Left ventricle myocardium inferior (tissue), 1 donor: ENCODE results near the gene BICDL1. TPM values are rescaled to one million over a fixed set of nuclear protein-coding genes. Genes with fewer than 3 reads are reported as not detected.

Source experiments
- DNase-seq: peaks from one replicate; pipeline ENCODE4 v3.0.0-alpha.2; 2020
- H3K27ac ChIP-seq: fragments of 200-600 bp; replicated peaks from 2 replicates; pipeline ENCODE4 v1.8.0; 2021
- H3K27me3 ChIP-seq: fragments of 200-600 bp; 2 replicates; pipeline ENCODE4 v1.8.0; 2021; ENCODE audit warnings: low read depth
- H3K36me3 ChIP-seq: fragments of 200-600 bp; 2 replicates; pipeline ENCODE4 v1.8.0; 2021
- H3K4me1 ChIP-seq: fragments of 200-600 bp; 2 replicates; pipeline ENCODE4 v1.8.0; 2021
- H3K4me3 ChIP-seq: fragments of 200-600 bp; 2 replicates; pipeline ENCODE4 v1.8.0; 2021; ENCODE audit warnings: mild to moderate bottlenecking, moderate library complexity
- H3K9me3 ChIP-seq: fragments of 200-600 bp; replicated peaks from 2 replicates; pipeline ENCODE4 v1.8.0; 2021
- CTCF ChIP-seq: fragments of 200-600 bp; IDR thresholded peaks from 2 replicates; pipeline ENCODE4 v1.8.0; 2021; ENCODE audit warnings: antibody characterized with exemption, mild to moderate bottlenecking, borderline replicate concordance
- intact Hi-C: fragments of 100-400 bp; cut with micrococcal nuclease; formaldehyde crosslinking; loops from one replicate; pipeline ENCODE4 v1.11.0; 2022
- total RNA-seq: library from RNA; stranded (reverse); fragmentation: NEBNext Ultra II Directional; extraction: Animal tissue kit (Norgen Biotek cat#: 25700); gene quantifications from one replicate; pipeline ENCODE4 v1.2.1, GENCODE V29; 2021
- donor health status: DM: no; HTN: yes; CAD: no; lungs with severe emphysema.

Gene BICDL1
- total RNA-seq, 1 donor from 2014 or later: 0.08 TPM

- peaks cover 98% of the 10 kb centered on the region for H3K27me3 ChIP-seq
- no peak overlapping the region for H3K27ac ChIP-seq
- no peak overlapping the region for H3K4me3 ChIP-seq
- intact Hi-C loops: no loop called here
- no peak for TF ChIP-seq CTCF
- H3K4me1 ChIP-seq: peaks cover 2% of the 10 kb centered on the region
- no peaks in the 10 kb centered on the region for H3K9me3 ChIP-seq
- no peak for DNase-seq
- no peaks in the 10 kb centered on the region for H3K36me3 ChIP-seq
Measured at GRCh38 chr12:119994892-119995658, 6.0 kb downstream of the BICDL1 start.

- intact Hi-C loops: no loop called here
- Histone ChIP-seq H3K36me3 (no peaks in the 10 kb centered on the region), H3K4me3 (no peak overlapping the region), H3K27ac (no peak overlapping the region), H3K27me3 (peaks cover 98% of the 10 kb centered on the region), H3K4me1 (no peaks in the 10 kb centered on the region), H3K9me3 (no peaks in the 10 kb centered on the region)
- DNase-seq: no peak
- TF ChIP-seq CTCF: no peak
Measured at GRCh38 chr12:119996417-119996816, 7.4 kb downstream of the BICDL1 start.

GRCh38 chr12:119998471-119999245 lies 9.6 kb downstream of the BICDL1 start:
- Histone ChIP-seq H3K27me3 (peaks cover 100% of the 10 kb centered on the region), H3K27ac (no peak overlapping the region), H3K36me3 (no peaks in the 10 kb centered on the region), H3K4me3 (no peak overlapping the region), H3K9me3 (no peaks in the 10 kb centered on the region), H3K4me1 (no peaks in the 10 kb centered on the region)
- no peak for DNase-seq
- intact Hi-C loops: no loop called here
- TF ChIP-seq CTCF: no peak

- TF ChIP-seq CTCF: no peak
- H3K4me1 ChIP-seq: no peaks in the 10 kb centered on the region
- DNase-seq: no peak
- H3K27me3 ChIP-seq: peaks cover 98% of the 10 kb centered on the region
- no peak overlapping the region for H3K27ac ChIP-seq
- H3K9me3 ChIP-seq: no peaks in the 10 kb centered on the region
- no peaks in the 10 kb centered on the region for H3K36me3 ChIP-seq
- H3K4me3 ChIP-seq: no peak overlapping the region
- intact Hi-C loops: no loop called here
Measured at GRCh38 chr12:120000556-120000955, 11.5 kb downstream of the BICDL1 start.

DNA sequence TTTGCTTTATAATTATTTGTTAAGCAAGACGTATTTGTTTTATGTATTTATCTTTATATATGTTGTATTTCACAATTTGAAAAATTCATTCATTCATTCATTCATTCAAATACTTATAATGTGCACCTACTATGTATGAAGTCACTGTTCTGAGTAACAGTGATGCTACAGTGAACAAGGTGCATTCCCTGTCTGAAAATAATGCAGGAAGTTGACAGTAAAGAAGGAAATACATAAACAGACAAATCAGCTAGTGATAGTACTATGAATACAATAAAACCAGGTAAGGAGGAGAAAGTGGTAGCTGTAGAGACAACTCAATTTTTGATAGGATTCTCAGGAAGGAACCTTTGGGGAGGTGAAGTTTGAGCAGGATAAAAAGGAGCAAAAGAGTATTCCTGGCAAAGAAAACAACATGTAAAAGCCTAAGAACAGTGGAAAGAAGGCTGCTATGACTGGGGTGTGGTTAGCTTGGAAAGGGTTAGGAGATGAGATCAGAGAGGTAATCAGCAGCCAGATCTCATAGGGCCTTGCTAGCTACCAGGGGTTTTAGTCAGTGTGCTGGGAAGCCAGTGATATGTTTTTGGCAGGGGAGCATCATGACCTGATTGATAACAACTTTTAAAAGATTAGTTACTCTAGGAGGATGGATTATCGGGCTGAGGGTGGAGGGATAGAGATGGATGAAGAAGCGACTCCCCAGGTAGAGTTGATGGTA lies 17.4 kb downstream of the BICDL1 start:
- no peak for TF ChIP-seq CTCF
- Histone ChIP-seq H3K4me3 (no peak overlapping the region), H3K27ac (no peak overlapping the region), H3K27me3 (peaks cover 81% of the 10 kb centered on the region), H3K9me3 (no peaks in the 10 kb centered on the region), H3K4me1 (no peaks in the 10 kb centered on the region), H3K36me3 (no peaks in the 10 kb centered on the region)
- DNase-seq: no peak
- intact Hi-C loops: no loop called here
